H1 (cell line): ENCODE data around the gene TAF9. TPM values are rescaled to one million over a fixed set of nuclear protein-coding genes. Genes with fewer than 3 reads are reported as not detected.

ENCODE experiments used
- CHD2 ChIP-seq: IDR thresholded peaks from 2 replicates; pipeline ENCODE4 v1.6.1; 2012; ENCODE audit warnings: low read length, improper control_type of control experiment
- EGR1 ChIP-seq: IDR thresholded peaks from 2 replicates; pipeline ENCODE4 v1.6.1; 2011; ENCODE audit warnings: low read depth, low read length, borderline replicate concordance
- EZH2 ChIP-seq: fragments of 200-600 bp; sonication (generic); IDR thresholded peaks from 2 replicates; pipeline ENCODE4 v1.7.1; 2012; ENCODE audit warnings: low read depth, mild to moderate bottlenecking, moderate library complexity, low read length, inconsistent platforms; ENCODE audit not compliant: severe bottlenecking
- FOSL1 ChIP-seq: IDR thresholded peaks from 2 replicates; pipeline ENCODE4 v1.6.1; 2011; ENCODE audit warnings: mild to moderate bottlenecking, low read depth, low read length, moderate library complexity; ENCODE audit not compliant: insufficient read depth
- GABPA ChIP-seq: IDR thresholded peaks from 2 replicates; pipeline ENCODE4 v1.6.1; 2011; ENCODE audit warnings: mild to moderate bottlenecking, low read length, moderate library complexity, borderline replicate concordance; ENCODE audit not compliant: insufficient read depth
- HDAC2 ChIP-seq, 2 experiments: fragments of 300-600 bp in 1 of 2; sonication (generic) in 1 of 2; IDR thresholded peaks; 2 replicates each; pipeline ENCODE4 v1.6.1; 2011 to 2012; ENCODE audit warnings: low read depth in 2 of 2, low read length in 2 of 2, mild to moderate bottlenecking in 2 of 2, moderate library complexity in 2 of 2, borderline replicate concordance in 1 of 2, inconsistent platforms in 1 of 2
- JUN ChIP-seq: IDR thresholded peaks from 2 replicates; pipeline ENCODE4 v1.6.1; 2011; ENCODE audit warnings: low read depth, mild to moderate bottlenecking, improper control_type of control experiment, low read length
- KDM4A ChIP-seq: IDR thresholded peaks from one replicate; pipeline ENCODE4 v1.7.1; 2012; ENCODE audit warnings: low read depth, mild to moderate bottlenecking, moderate library complexity, low read length, inconsistent platforms; ENCODE audit not compliant: severe bottlenecking
- POLR2AphosphoS5 ChIP-seq: IDR thresholded peaks from 2 replicates; pipeline ENCODE4 v1.6.1; 2011; ENCODE audit warnings: low read depth, low read length
- POU5F1 ChIP-seq: IDR thresholded peaks from 2 replicates; pipeline ENCODE4 v1.6.1; 2011; ENCODE audit warnings: low read depth, mild to moderate bottlenecking, low read length, moderate library complexity
- RFX5 ChIP-seq: IDR thresholded peaks from 2 replicates; pipeline ENCODE4 v1.6.1; 2011; ENCODE audit warnings: low read depth, low read length, improper control_type of control experiment, borderline replicate concordance
- polyA plus RNA-seq, 7 experiments: library from polyadenylated mRNA; depleted of rRNA in 3 of 7; stranded (reverse) in 5 of 7; unstranded in 2 of 7; fragments of >200 nt in 5 of 7; fragments of 200-250 nt in 2 of 7; gene quantifications; 1 replicate in 5 of 7; 2 replicates in 1 of 7; 4 replicates in 1 of 7; pipeline versions ENCODE4 v1.2.1 to v1.2.3, GENCODE V29; 2011 to 2013; ENCODE audit warnings: missing spikeins in 2 of 7, mixed read lengths in 2 of 7
- total RNA-seq: library from RNA; stranded (reverse); fragmentation: NEBNext Ultra II Directional; extraction: Animal tissue kit (Norgen Biotek cat#: 25700); gene quantifications from 2 replicates; pipeline ENCODE4 v1.2.1, GENCODE V29; 2021

TAF9 gene
- total and polyA plus RNA-seq, 2 of the 8 experiments (the other 6 are each of a cell fraction or from before 2014, with no cell fraction given) = 85.1 to 135 TPM

DNA sequence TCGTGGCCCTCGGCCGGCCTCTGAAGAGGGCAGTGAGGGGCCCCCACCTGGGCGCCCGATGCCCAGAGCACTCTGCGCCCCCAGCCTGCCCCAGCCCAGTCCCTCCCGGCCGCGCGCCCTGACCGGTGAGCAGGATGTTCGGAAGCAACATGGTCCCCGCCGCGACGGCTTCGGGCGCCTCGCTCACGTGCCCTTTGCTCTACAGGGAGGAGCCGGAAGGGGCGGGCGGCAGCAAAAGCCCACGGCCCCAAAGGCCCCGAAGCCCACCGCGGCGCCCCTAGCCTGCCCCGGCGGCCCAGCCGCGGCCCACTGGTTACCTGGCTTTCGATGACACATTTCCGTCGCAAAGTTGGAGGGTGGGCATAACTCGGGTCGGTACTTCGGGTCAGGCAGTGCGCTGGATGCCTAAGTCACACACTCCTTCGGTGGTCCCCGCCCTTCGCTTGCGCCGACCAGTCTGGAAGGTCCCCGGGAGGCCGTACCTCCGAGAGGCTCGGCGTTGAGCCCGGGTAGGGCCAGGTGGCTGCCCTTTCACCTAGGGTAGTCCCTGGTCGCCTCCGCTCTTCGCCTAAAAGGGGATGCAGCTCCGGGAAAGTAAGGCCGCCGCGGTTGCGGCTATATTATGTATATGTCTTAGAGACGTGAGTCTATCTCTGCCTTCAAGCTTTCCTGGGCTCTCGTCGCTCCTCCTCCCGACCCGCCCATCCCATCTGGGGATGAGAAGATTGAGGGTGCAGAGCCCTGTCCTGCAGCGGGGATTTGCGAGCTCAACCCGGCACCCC lies at the start of gene TAF9, which contains the start of the genes AK6 and RAD17 (continued):
- 0 out of 4 replicates have a peak, but pooled peaks of 1 of the 2 experiments have one; percentile 10 for TF ChIP-seq HDAC2 (IDR thresholded peaks at IDR 0.05; ENCODE audit: borderline replicate concordance in 1 of 2, low read depth in 2 of 2, low read length in 2 of 2)
- TF ChIP-seq RFX5 = no peak; the same call in 1 of the 2 replicates
- no peak for TF ChIP-seq GABPA
- TF ChIP-seq EZH2 = no peak
- peak; percentile 91 for TF ChIP-seq POLR2AphosphoS5
- no peak for TF ChIP-seq FOSL1
- TF ChIP-seq EGR1 = no peak
- TF ChIP-seq KDM4A = peak; percentile 86
- TF ChIP-seq CHD2 = no peak; the same call in 1 of the 2 replicates
- TF ChIP-seq POU5F1 = no peak
- TF ChIP-seq JUN = no peak
